Smooth muscle cell (in vitro differentiated cells): ENCODE data around the gene TRMT2A. TPM values are rescaled to one million over a fixed set of nuclear protein-coding genes. Genes with fewer than 3 reads are reported as not detected.

ENCODE experiments used
- DNase-seq: peaks from one replicate; lab custom pipeline; 2025; ENCODE audit not compliant: unreplicated experiment; lab: John Stamatoyannopoulos, UW
- H2AFZ ChIP-seq: fragments of 200-600 bp; sonication (generic); 2 replicates; pipeline ENCODE4 v1.6.0; 2016; ENCODE audit warnings: antibody characterized with exemption, low read depth, mild to moderate bottlenecking
- H3F3A ChIP-seq: fragments of 200-600 bp; sonication (generic); 2 replicates; pipeline ENCODE4 v1.6.0; 2017; ENCODE audit warnings: antibody characterized with exemption, low read depth
- H3K27ac ChIP-seq: fragments of 200-600 bp; sonication (generic); 2 replicates; pipeline ENCODE4 v1.5.1; 2016; ENCODE audit warnings: low read depth, mild to moderate bottlenecking
- H3K27me3 ChIP-seq: fragments of 200-600 bp; sonication (generic); 2 replicates; pipeline ENCODE4 v1.6.1; 2016; ENCODE audit warnings: low read depth, mild to moderate bottlenecking
- H3K36me3 ChIP-seq: fragments of 200-600 bp; sonication (generic); 2 replicates; pipeline ENCODE4 v1.5.1; 2016; ENCODE audit warnings: low read depth
- H3K4me1 ChIP-seq: fragments of 200-600 bp; sonication (generic); 2 replicates; pipeline ENCODE4 v1.5.1; 2016; ENCODE audit warnings: low read depth
- H3K4me2 ChIP-seq: fragments of 200-600 bp; sonication (generic); 2 replicates; pipeline ENCODE4 v1.6.0; 2016; ENCODE audit warnings: mild to moderate bottlenecking
- H3K4me3 ChIP-seq: fragments of 200-600 bp; sonication (generic); 2 replicates; pipeline ENCODE4 v1.5.1; 2016; ENCODE audit warnings: mild to moderate bottlenecking
- H3K79me2 ChIP-seq: fragments of 200-600 bp; sonication (generic); 2 replicates; pipeline ENCODE4 v1.6.0; 2016; ENCODE audit warnings: low read depth, mild to moderate bottlenecking
- H3K9ac ChIP-seq: fragments of 200-600 bp; sonication (generic); 2 replicates; pipeline ENCODE4 v1.6.0; 2016; ENCODE audit warnings: low read depth
- H3K9me3 ChIP-seq: fragments of 200-600 bp; sonication (generic); replicated peaks from 2 replicates; pipeline ENCODE4 v1.5.1; 2016; ENCODE audit warnings: low read depth
- H4K20me1 ChIP-seq: fragments of 200-600 bp; sonication (generic); 2 replicates; pipeline ENCODE4 v1.6.0; 2016; ENCODE audit warnings: low read depth
- CTCF ChIP-seq: fragments of 200-600 bp; sonication (generic); IDR thresholded peaks from 2 replicates; pipeline ENCODE4 v1.5.1; 2017; ENCODE audit warnings: borderline replicate concordance, mild to moderate bottlenecking, antibody characterized with exemption; ENCODE audit not compliant: insufficient read depth, poor library complexity, severe bottlenecking
- WGBS: methylation state at CpG from one replicate; pipeline ENCODE4 v1.1.7; 2016; ENCODE audit warnings: low lambda C conversion rate; 5-methylcytosine and 5-hydroxymethylcytosine counted together
- polyA plus RNA-seq: library from polyadenylated mRNA; unstranded; fragments of >200 nt; fragmentation: Nextera tagmentation; extraction: Ambion mirVana; gene quantifications from 2 replicates; pipeline ENCODE4 v1.2.1, GENCODE V29; 2016
- total RNA-seq: library from RNA; depleted of rRNA; stranded (reverse); fragments of >200 nt; gene quantifications from 2 replicates; pipeline ENCODE4 v1.2.3, GENCODE V29; 2014

Gene TRMT2A
- total and polyA plus RNA-seq, 2 experiments from 2014 or later = 21.1 to 32.1 TPM

DNA sequence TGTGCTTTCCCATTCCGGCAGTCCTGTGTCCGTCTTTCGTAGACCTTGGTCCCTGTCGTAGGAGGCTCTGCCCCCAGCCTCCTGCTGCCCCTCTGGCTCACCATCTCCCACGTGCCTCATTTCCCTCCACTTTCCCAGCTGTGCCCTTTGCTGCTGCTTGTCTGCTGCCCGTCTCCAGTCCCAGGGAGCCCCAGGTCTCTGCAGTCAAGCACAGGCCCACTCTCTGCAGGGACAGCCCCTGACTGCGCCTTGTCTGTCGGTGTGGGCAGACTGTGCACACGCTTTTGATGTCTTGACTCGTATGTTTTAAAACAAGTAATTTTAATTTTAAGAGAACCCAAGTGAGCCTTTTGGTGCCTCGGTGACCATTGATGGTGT lies 24.6 kb downstream of the TRMT2A start:
- no peaks in the 10 kb centered on the region for H3K9me3 ChIP-seq
- H2AFZ ChIP-seq = no peak overlapping the region
- H3F3A ChIP-seq = no peaks in the 10 kb centered on the region
- TF ChIP-seq CTCF = no peak
- H3K4me3 ChIP-seq = no peak overlapping the region
- H3K4me1 ChIP-seq = no peaks in the 10 kb centered on the region
- 97% methylated on average over 11 of the region's 11 CpGs for WGBS
- H4K20me1 ChIP-seq = peaks cover 40% of the 10 kb centered on the region
- H3K9ac ChIP-seq = no peak overlapping the region
- no peak overlapping the region for H3K4me2 ChIP-seq
- H3K79me2 ChIP-seq = peaks cover 17% of the 10 kb centered on the region
- peaks cover 40% of the 10 kb centered on the region for H3K36me3 ChIP-seq
- DNase-seq = no peak
- H3K27ac ChIP-seq = no peak overlapping the region
- no peaks in the 10 kb centered on the region for H3K27me3 ChIP-seq

DNA sequence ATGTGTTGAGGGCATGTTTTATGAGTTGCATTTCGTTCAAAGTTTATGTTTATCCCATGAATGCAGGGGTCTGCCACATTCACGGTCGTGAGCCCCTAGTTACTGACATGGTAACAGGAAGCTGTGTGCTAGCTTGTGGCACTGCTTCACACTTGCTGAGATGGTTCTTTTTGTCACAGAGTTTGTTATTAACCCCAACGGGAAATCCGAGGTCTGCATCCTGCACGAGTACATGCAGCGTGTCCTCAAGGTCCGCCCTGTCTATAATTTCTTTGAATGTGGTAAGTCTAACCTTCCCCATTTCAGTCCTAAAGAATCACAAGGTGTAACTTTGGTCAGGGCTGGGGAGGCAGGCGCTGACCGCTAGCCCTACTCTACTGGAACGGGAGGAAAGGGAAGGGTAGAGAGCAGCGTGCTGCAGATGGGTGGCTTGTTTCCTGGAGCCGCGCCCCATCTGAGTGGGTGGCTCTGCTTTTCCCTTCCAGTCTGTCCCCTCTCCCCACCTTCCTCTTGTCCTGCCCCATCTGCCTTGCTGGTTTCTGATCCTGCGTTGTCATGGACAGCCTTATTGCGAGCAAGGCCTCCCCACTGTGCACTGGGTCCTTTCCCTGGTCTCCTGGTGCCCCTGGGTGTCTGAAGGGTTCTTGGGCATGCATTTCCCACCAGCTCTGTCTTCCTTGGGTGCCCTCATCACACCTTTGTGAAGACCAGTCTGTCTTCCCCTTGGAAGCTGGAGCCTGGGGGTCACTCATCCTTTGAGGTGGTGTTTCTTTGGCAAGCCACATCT lies 25.1 kb downstream of the TRMT2A start:
- Histone ChIP-seq H3K27me3 (no peaks in the 10 kb centered on the region), H3K9ac (no peak overlapping the region), H3K36me3 (peaks cover 34% of the 10 kb centered on the region), H4K20me1 (peaks cover 39% of the 10 kb centered on the region), H3F3A (no peaks in the 10 kb centered on the region), H3K4me2 (no peak overlapping the region), H2AFZ (no peak overlapping the region), H3K79me2 (peaks cover 13% of the 10 kb centered on the region), H3K27ac (no peak overlapping the region), H3K9me3 (no peaks in the 10 kb centered on the region), H3K4me1 (no peaks in the 10 kb centered on the region), H3K4me3 (no peak overlapping the region)
- no peak for TF ChIP-seq CTCF
- no peak for DNase-seq
- WGBS = 96% methylated on average over 16 of the region's 16 CpGs

DNA sequence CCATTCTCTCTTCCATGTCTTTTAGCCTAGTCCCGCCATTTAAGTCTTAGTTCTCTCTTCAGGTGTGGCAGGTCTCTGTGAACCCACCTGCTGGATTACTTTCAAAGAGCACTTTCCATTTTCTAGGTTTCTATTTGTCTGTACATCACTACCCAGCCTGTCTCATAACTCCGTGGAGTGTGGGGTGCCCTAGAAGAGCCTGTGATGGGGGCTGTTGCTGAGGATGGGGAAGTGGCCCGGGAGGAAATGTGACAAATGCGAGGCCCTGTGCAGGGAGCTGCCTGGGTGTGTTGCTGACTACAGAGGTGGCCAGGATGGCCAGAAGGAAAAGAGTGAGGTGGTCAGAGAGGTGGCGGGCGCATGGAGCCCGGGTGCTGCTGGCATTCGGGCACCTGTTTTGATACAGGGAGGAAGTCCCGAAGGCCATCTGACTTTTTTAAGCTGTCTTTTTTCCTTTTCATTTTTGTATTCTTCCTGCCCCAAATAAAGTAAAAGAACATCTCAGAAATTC lies 26.2 kb downstream of the TRMT2A start:
- Histone ChIP-seq H3F3A (no peaks in the 10 kb centered on the region), H3K4me2 (no peak overlapping the region), H3K4me1 (no peaks in the 10 kb centered on the region), H3K9ac (no peak overlapping the region), H3K27me3 (no peaks in the 10 kb centered on the region), H3K36me3 (peaks cover 23% of the 10 kb centered on the region), H3K27ac (no peak overlapping the region), H2AFZ (no peak overlapping the region), H4K20me1 (peaks cover 50% of the 10 kb centered on the region), H3K9me3 (no peaks in the 10 kb centered on the region), H3K79me2 (peaks cover 15% of the 10 kb centered on the region), H3K4me3 (no peak overlapping the region)
- no peak for TF ChIP-seq CTCF
- DNase-seq = no peak
- WGBS = 91% methylated on average over 9 of the region's 9 CpGs
